RKO (cell line): ENCODE data around the gene ST7L.

ENCODE experiments used
- DNase-seq: peaks from one replicate; pipeline ENCODE4 v3.0.0-alpha.2; 2016; ENCODE audit warnings: low spot score

The ST7L gene

GRCh38 chr1:112515311-112516009, 103.5 kb downstream of the ST7L start:
- DNase-seq, result peak; percentile 14

GRCh38 chr1:112514901-112515300, 104.0 kb downstream of the ST7L start:
- no peak for DNase-seq

GRCh38 chr1:112513112-112513870, 105.7 kb downstream of the ST7L start:
- no peak for DNase-seq

DNA sequence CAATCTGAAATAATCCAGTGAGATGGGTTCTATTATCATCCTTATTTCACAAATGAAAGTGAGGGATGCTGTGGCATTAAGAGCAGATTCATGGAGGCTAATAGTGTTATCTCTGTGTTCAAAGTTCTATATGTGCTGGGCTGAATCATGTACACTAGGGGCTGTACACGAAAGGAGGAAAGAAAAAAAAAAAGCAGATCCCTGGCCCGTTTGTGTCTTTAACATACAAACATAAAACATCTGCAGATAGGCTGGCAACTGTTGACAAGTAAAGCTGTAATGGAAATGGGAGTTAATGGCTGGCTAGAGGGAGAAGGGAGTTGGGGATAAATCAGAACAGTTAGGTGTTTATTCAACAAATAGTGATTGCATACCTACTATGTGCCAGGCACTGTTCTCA, 107.0 kb downstream of the ST7L start:
- no peak for DNase-seq

DNA sequence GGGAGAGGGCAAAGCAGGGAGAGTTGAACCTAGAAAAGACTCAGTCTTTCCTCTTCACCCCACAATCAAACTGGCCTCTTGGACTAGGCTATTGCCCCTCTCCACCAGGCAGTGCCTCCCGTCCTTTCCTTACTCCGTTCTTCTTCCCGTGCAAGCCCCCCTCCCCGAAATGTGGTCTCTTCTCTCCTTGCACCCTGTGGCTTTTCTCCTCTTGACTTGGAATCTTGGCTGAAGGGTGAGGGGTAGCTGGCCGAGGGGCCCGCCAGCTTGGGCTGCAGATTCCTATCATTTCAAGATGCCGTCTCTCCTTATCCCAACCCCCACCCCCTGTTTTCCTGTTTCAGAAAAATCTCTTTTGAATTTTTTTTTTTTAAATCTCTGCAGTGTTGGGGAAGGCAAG, 108.6 kb downstream of the ST7L start:
- no peak for DNase-seq

DNA sequence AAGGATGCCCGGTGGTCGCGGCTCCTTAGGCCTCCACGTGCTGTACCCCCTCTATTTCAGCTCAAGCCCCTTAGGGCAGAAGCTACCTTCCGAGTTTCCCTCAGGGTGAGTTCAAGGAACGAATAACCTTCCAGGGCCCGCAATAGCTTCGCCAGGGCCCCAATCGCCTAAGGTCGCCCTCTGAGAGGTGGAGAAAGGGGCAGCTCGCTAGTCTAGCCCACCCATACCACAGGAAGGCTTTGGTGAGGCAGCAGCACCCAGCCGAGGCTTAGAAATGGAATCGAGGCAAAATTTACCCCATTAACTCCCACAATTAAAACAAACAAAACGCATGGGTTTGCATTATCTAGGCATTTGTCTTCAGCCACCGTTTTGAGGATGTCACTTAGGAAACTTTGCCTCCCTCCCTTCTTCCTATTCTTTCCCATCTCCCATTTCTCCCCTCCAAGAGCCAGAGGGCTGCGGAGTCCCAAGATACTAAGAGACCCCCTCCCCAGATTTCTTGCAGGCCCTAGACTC, 109.2 kb downstream of the ST7L start:
- DNase-seq, result no peak

- no peak for DNase-seq
Measured at GRCh38 chr1:112509005-112509659, 109.8 kb downstream of the ST7L start.

- peak; percentile 34 for DNase-seq
Measured at GRCh38 chr1:112508278-112509004, 110.5 kb downstream of the ST7L start, which contains the start of gene WNT2B. TSS of gene WNT2B (plus strand) at chr1:112508965. CDS start at chr1:112509263, 298 bp downstream.

- DNase-seq, result no peak
Measured at GRCh38 chr1:112507921-112508277, 111.0 kb downstream of the ST7L start.

- DNase-seq, result no peak
Measured at GRCh38 chr1:112507336-112507735, 111.6 kb downstream of the ST7L start.

DNA sequence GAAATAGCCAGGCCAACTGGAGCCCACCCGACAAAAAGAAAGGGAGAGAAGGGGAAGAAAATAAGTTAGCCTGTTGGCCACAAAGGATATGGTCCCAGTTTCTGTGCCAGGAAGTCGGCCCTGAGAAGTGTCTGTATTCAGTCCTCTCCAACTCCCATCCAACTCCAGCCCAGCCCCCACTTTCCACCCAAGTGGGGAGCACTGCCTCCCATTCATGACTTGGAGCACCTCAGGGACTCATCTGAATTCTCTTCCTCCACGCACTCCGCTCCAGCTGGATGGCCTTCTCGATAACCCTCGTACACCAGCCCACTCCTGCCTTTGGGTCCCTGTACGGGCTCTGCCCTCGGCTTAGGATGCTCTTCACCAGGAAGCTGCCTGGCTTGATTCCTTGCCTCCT, 112.2 kb downstream of the ST7L start:
- no peak for DNase-seq

DNA sequence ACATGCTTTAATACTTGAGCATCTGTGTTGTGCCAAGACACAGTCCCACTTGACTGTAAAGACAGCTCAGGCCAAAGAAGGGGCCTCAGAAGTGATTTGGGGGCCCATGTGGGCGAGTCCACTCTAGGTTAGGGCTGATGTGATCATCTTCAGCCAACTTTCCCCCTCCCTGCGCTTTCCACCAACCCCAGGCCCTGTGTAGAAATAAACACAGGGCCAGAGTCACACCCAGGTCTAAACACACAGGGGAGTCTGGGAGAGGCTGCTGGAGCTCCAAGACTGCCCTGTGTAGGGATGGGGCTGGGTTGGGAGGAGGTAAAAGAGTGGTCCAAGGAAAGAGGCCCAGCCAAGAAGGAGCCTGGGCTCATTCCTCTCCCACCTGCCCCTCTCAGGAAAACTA, 112.6 kb downstream of the ST7L start:
- no peak for DNase-seq

GRCh38 chr1:112505878-112506277, 113.1 kb downstream of the ST7L start:
- DNase-seq, result no peak

- no peak for DNase-seq
Measured at GRCh38 chr1:112505400-112505785, 113.5 kb downstream of the ST7L start.

- DNase-seq, result no peak
Measured at GRCh38 chr1:112504661-112505399, 114.1 kb downstream of the ST7L start.

- DNase-seq, result no peak
Measured at GRCh38 chr1:112504001-112504660, 114.8 kb downstream of the ST7L start.

- no peak for DNase-seq
Measured at GRCh38 chr1:112502826-112503225, 116.1 kb downstream of the ST7L start.

- peak; percentile 75 for DNase-seq
Measured at GRCh38 chr1:112501810-112502641, 116.9 kb downstream of the ST7L start.

GRCh38 chr1:112496290-112496689, 122.7 kb downstream of the ST7L start:
- DNase-seq, result peak; percentile 52

GRCh38 chr1:112493351-112493750, 125.6 kb downstream of the ST7L start:
- no peak for DNase-seq
